ENCODE results near the gene VHLL.
A peak's percentile ranks its signal among the peaks of the same experiment; 100 is the strongest.

The VHLL gene

DNA sequence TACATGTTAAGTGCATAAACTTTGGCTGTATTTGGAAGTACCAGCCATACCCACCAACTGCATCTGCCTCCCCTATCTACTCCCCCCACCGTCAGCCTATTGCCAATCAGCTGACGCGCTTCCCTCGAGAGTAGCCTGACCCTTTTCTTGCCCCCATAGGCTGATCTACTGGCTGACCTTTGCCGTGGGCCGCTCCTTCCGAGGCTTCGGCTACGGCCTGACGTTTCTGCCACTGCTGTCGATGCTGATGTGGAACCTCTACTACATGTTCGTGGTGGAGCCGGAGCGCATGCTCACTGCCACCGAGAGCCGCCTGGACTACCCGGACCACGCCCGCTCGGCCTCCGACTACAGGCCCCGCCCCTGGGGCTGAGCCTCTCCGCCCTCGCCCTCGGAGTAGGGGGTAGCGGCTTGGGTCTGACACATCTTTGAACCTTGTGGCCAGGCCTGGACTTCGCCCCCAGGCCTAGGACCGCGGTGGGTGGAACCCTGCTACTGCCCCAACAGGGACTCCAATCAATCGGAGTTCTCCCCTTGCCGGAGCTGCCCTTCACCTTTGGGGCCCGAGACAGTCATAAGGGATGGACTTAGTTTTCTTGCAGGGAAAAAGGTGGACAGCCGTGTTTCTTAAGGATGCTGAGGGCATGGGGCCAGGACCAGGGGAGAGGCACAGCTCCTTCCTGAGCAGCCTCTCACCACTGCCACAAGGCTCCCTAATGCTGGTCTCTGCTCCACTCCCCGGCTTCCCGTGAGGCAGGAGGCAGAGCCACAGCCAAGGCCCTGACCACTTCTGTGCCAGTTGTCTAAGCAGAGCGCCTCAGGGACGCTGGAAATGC lies 7.7 kb downstream of the VHLL start:
- no peak for DNase-seq (ENCODE audit: low spot score)

DNA sequence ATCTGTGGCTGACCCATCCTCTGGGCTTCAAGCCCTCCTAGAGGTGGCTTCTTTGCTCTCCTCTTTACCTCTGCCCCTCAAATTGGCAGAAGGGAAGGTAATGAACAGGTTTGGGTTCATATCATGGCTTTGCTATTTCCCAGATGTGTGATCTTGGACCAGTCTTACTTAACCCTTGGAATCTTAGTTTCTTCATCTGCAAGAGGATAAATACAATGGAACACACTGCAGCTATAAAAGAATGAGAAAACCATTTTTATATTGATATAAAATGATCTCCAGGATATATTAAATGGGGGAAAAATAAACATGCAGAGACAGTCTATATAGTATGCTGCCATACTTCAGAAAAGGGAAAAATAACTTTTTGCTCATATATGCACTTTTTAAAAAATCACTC lies 9.2 kb downstream of the VHLL start:
- DNase-seq (ENCODE audit: low spot score): no peak

DNA sequence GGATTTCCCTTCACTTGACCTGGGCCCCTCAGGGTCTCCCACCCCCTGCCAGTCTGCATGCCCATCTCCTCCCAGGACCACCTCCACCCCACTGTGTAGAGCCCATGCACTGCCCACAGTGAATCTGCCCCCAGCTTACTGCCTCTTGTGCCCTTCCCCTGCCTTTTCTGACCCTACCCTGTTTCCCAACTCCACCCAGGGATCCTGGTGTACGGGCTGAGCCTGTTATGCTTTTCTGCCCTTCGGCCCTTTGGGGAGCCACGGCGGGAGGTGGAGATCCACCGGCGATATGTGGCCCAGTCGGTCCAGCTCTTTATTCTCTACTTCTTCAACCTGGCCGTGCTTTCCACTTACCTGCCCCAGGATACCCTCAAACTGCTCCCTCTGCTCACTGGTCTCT lies 13.0 kb downstream of the VHLL start:
- DNase-seq (ENCODE audit: low spot score): no peak

DNA sequence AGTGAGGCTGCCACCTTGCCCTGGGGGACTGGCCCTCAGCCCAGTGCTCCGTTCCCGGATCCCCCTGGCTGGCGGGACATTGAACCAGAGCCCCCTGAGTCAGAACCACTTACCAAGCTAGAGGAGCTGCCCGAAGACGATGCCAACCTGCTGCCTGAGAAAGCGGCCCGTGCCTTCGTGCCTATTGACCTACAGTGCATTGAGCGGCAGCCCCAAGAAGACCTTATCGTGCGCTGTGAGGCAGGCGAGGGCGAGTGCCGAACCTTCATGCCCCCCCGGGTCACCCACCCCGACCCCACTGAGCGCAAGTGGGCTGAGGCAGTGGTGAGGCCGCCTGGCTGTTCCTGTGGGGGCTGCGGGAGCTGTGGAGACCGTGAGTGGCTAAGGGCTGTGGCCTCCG lies 13.7 kb downstream of the VHLL start:
- no peak for DNase-seq (ENCODE audit: low spot score)

DNA sequence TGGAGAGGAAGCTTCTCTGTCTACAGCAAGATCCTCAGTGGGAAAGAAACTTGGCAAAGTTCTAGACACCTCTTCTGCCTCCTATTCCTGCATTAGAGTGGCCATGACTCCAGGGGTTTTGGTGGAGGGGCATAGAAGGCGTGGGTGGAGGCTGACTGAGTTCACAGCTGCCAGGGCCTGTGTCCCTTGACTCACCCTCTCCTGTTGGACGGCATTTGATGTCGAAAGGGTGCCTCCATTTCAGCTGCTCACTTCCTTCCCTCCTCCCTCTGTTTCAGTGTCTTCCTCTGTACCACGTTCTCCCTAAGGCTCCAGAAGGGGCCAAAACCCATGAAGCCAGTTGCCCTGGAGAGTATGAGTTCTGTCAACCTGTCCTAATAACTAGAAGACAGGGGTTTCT lies 14.3 kb downstream of the VHLL start:
- DNase-seq (ENCODE audit: low spot score): no peak

DNA sequence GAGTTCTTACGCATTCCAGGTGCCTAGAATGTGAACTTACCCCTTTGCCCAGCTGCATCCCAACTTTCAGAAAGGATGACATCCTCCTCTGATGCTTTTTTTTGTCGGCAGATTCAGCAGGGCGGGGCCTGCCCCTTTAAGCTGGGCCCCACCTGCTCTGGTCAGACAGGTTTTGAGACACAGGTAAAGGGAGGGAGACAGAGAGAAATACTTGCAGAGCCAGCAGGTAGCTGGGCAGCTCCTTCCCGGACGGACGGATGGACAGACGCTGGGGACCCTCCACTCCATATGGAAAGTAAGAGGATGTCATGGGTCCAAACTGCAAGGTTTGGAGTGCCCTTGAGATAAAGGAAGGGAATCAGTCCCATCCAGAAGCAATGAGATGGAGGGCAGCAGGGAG lies 15.0 kb downstream of the VHLL start, which contains the start of gene TMEM79:
TMEM79 (plus strand) TSS at position 214 of the 400 bp plus-strand sequence. CDS start 902 bp downstream, outside the sequence.
- no peak for DNase-seq (ENCODE audit: low spot score)

DNA sequence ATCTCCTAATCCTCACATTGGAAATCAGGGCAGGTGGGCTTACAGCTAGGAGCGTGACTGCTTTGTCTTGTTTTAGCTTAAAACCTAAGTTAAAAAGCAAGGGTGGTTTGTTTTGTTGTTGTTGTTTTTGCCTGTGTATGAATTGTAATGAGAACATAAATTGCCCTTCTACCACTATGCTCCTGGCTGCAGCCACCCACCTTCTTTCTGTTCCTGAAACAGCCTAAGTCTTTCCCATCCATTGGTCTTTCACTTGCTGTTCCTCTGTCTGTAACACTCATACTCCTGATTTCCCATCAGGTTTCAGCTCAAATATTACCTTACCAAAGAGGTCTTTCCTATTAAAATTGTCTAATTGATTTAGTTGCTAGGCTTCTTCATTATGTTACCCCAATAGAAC lies 15.6 kb downstream of the VHLL start:
- no peak for DNase-seq (ENCODE audit: low spot score)

DNA sequence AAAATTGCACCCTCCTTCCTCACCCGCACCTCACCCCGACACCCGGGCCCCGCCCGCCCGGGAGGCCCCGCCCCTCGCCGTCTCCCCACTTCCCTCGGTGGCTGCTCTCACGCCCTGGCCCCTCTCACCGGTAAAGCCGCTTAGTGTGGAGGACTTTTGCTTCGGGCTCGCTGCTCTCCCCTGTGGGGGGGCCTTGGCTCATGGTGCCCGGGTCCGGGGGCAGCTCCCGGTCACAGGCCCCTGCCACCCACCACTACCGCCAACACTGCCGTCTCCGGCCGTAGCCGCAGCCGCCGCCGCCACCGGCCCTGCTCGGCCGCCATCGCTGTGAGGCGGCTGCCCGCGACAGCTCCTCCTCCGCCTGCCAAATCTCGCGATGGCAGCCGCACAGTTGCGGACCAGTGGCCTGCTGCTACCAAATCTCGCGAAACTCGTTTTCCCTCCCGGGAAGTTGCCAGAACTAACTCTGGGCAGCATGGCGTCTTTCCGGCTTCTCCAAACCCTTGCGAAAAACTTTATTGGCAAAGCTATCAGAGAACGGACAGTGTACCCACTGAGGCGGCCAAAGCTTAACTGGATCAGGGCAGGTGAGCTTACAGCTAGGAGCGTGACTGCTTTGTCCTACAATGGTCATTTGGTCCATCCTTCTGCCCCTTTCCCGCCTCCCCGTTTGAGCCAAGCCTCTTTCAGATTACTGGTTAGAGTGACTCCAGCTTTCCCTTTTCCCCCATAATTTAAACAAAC lies 16.5 kb downstream of the VHLL start, which contains the start of gene SMG5:
SMG5 (minus strand) TSS at position 347 of the 744 bp plus-strand sequence; CDS start at position 202, 145 bp downstream.
- DNase-seq (ENCODE audit: low spot score): peak; percentile 99

DNA sequence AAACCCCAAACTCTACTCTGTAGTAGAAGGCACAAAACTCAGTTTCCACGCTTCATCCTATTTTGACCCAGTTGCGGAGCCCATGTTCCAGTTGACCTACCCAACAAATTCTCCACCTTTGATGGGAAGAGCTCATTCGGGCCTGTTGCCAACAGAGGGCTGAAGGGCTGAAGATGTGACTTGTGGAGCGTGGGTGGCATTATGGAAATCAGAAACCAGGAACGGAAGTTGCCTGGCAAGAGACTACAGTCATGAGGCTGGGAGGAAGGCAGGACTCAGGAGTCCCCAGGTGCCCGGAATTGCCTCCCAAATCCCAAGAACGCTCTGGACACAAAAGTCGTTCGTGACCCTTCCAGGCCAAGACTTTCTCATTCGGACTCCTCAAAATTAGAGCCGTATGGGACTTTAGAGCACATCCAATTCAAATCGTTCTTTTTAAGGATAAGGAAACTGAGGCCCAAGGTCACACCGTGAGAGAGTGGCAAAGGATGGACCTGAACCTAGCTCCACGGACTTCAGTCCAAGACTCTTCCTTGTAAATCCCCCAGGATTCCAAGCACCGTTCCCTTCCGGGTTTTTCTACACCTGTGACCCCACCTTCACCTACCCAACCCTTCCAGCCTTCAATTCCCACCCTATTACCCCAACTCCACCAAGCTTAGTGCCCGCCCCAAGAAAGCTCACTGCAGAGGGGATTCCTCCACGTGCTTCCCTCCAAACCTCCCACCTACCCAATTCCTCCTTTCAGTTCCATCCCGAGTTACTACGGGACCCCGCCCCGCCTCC lies 17.2 kb downstream of the VHLL start:
- peak; percentile 32 for DNase-seq (ENCODE audit: low spot score)

DNA sequence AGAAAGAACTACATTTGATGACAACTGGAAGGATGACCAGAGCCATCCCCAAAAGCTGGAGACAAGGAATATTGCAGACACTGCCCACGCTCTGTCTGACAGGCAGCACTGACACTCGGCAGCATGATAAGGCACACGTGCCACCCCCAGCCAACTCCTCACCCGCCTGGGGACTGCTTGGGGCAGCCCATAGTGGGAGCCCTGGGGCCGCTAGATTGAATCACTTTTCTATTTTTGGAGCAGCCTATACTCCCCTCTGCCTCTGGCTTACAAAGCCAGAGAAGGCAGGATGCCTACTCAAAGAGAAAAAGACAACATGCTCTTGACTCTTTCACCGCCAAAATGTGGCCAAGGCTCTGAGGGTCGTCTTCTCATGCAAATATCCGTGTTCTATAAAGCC lies 17.8 kb downstream of the VHLL start:
- peak; percentile 53 for DNase-seq (ENCODE audit: low spot score)

DNA sequence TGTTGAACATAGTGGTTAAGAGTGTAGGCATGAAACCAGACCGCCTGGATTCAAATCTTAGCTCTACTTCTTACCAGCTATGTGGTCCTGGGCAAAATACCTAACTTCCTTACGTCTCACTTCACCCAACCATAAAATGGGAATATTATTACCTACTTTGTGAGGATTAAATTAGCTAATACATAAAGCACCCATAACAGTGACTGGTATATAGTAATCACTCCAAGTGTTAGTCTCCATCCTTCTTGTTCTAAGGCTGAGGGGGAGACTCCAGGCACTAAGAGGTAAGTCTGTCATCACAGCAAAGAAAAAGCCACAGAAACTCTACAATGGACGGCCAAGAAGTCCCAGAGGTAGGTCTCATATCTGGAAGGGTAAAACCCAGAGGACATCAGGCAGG lies 19.3 kb downstream of the VHLL start:
- no peak for DNase-seq (ENCODE audit: low spot score)

DNA sequence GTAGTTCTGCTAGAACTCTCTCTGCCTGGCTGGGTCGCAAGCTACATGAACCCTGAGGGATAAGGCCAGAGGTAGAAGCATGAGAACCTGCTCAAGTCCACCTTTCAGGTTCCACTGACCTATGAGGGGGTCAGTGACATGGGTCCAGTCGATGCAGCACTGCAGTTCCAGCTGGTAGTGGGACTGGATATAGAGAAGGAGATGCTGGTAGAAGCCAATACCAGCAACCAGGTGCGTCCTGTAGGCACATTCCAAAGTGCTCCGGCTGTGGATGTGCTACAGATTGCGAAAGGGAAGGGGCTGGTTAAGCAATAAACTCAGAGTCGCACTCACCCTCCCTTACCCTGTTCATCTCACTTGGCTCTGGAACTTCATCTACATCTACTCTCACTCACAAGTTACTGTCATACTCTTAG lies 22.1 kb downstream of the VHLL start:
- no peak for DNase-seq (ENCODE audit: low spot score)

DNA sequence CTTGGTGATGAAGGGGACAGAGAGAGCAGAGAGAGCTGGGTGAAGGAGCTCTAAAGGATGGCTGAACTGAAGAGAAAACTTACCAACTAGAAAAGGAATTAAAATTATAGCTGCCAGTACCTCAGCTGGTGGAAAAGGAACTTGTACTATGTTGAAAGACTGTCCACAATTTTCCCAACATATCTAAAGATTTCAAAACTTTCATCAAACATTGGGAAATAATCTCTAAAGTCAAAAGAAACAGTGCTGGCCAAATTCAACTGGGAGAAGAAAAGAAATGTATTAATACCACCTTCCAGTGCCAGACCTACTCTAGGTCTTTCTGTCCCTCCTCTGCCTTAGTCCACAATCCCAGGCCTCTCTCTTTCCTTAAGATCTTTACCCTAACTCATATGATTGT lies 22.6 kb downstream of the VHLL start:
- DNase-seq (ENCODE audit: low spot score): no peak

DNA sequence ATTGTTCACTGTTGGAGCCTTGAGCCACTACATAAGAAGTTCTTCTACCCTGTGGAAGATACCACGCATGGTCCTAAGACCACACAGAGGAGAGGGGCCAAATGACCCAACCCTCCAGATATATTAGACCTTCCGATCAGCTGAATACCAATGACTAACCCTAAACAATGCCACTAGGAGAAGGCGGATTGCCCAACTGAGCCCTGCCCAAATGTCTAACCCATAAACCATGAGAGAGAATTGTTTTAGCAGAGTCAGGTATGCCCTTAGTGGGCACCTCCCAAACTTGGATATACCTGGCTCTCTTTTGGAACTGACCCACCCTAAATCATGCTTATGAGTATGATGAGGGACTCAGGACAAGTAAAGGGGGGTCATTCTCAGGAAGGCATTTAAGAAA lies 28.8 kb downstream of the VHLL start:
- DNase-seq (ENCODE audit: low spot score): no peak

DNA sequence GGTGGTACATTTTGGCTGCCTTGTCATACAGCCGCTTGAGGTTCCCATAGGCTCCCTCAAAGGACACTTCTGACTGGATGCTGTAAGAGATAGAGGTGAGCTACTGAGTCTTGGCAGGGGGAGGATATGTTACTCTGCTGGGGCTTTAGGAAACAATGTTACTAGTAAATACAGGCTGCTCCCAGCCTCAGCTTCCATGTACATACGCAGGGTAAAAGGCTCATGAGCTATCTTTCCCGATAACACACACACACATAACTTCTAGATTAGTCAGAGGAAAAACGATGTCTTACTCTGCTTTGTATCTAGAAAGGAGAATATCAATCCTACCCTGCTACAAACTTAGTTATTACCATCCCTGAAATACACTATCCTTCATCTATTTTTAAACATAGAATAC lies 30.8 kb downstream of the VHLL start:
- DNase-seq (ENCODE audit: low spot score): no peak

DNA sequence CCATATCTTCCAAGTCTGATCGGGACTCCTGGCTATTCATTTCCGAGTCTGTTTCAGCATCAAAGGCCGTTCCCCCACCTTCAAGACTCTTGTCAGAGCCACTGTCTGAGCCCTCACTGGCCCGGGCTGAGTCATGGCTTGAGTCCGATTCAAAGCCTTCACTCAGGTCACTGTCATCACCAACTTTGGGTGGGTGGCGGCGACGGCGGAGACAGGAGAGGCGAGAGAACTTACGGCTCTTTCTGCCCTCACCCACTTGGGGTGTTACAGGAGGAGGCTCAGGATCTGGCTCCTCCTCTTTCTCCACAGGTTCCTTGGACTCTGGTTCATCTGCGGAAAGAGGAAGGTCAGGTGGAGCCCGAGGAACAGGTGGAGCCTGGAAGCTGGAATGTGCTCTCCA lies 33.1 kb downstream of the VHLL start:
- DNase-seq (ENCODE audit: low spot score): no peak

DNA sequence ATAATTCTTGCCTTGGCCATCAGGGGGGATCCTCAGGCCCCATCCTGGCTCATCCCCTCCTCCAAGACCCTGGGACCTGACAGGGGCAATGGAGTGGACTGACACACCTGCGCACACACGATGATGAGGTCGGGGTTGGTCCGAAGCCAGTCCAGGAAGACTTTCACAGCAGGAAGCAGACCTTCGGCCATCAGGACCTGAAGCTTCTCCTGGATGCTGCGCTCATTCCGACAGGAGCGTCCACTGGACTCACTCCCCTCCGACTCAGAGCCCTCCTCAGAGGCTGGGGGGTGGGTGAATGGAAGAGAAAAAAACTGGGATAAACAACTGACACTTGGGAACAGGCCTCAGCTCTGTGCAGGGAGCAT lies 35.8 kb downstream of the VHLL start:
- DNase-seq (ENCODE audit: low spot score): no peak

DNA sequence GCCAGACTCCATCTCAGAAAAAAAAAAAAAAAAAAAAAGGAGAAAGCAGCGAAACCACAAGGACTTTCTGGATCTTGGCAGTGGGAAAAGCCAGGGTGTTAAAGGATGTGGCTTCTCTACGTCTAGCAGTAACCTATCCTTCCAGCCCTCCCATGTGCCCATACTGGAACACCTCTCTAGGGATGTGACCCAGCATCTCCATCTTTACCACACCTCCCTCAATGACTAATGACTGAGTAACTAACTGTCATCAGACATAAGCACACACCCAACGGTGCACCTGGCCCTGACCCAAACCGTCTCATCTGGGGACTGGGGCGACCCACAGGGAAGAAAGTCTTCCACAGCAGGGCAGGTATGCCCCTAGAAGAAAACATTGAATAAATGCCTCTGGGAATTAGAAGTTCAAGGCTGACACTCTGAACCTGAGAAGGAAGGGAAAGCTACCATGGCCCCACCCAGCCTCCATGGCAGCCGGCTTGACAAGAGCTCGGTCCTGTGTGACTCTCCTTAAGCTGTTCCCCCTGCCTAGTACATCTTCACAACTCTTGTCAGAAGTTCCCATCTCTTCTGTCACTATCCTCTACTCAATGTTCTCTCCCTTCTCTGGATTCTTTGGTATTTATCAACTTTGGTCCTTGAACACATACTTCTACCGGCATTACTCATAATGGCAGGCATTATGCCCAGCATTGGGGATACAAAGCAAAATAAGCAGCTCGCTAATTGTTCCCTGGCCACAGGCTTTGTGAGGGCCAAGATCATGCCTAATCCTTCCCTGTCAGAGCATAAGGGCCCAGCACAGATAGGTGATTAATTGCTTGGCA lies 36.4 kb downstream of the VHLL start:
- no peak for DNase-seq (ENCODE audit: low spot score)

DNA sequence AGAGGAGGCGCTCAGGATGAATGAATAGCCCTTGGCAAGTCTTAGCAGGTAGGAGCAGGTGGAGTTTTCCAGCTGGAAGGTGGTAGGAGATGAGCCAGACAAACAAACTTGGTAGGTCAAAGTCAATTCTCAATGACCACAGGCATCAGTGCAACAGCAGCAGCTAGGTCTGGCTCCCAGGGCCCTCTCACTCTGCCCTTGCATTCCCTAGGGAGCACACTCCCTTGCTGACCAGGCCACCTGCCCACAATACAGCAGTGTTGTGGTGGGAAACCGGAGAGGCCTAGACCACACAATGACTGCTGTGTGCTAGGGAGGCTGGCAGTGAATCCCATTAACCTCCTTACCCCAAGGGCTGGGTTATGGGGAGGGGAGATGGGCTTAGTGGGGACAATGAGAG lies 38.2 kb downstream of the VHLL start:
- no peak for DNase-seq (ENCODE audit: low spot score)

DNA sequence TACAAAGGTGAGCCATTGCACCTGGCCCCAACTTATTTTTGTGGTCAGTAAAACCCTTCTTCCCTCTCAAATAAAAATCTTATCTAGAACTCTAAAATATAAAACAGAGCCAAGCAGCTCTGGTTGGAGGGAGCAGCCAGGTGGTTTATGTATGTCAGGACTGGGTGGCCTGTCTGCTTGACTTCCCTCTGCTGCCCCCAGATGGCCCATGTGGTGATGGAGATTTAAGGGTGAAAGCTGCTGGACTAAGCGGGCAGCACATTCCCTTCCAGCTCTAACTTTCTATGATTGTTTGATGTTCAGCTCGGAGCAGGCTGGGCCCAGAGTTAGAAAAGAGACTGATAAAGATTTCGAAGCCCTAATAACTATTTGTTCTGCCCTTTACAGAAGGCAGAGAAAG lies 39.3 kb downstream of the VHLL start:
- no peak for DNase-seq (ENCODE audit: low spot score)

DNA sequence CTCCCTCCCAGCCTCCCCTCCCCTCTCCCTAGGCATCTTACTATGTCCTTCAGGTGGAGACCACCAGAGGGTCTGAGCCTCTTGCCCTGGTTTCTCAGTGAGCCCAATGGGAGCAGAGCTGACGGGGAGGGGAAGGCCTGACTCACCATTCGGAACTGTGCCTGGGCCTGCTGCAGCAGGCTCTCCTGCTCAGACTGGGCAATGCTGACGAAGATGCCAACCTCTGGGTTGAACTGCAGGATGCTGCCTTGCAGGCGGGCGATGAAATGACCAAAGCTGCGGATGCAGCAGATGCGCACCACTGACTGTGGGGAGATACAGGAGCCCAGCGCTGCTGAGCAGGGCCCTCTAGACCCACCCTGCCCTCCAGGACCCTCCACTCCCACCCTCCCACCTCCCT lies 40.2 kb downstream of the VHLL start:
- no peak for DNase-seq (ENCODE audit: low spot score)

DNA sequence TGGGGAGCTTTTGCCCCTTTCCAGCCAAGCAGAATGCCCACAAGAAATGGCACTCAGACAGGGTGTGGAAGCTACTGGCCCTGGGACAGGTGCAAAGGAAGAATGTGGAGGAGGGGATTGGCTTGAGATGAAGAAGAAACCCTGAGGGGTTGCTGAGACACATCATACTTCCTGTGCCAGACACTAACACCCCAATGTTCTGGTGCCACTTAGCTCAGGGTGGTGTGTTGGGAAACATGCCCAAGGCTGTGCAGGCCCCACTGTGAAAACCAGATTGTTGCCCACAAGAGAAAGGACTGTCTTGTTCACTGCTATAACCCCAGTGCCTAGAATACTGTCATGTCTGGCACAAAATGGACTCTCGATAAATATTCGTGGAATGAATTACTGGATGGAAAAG lies 41.4 kb downstream of the VHLL start:
- DNase-seq (ENCODE audit: low spot score): no peak
